NOMO-1 (cell line): ENCODE results near the gene PARP2.
"Not testable (repeated sequence)": the region's sequence is repeated elsewhere in the genome, so short reads cannot be mapped to it uniquely, and the experiment has no call there.

Source experiments
- DNase-seq, 2 experiments: peaks; one replicate each; lab custom pipeline; 2025; ENCODE audit not compliant: unreplicated experiment in 2 of 2; lab: John Stamatoyannopoulos, UW

The PARP2 gene

GRCh38 chr14:20343092-20343861 lies at the start of gene PARP2:
Gene PARP2 (plus strand): TSS chr14:20343635. CDS start chr14:20343642, 7 bp downstream.
- peak; percentile 97 to 99 for DNase-seq

GRCh38 chr14:20294636-20295035 lies 48.8 kb upstream of the PARP2 start:
- no peak for DNase-seq

GRCh38 chr14:20295067-20295466 lies 48.4 kb upstream of the PARP2 start:
- DNase-seq: peak; percentile 21 to 70

GRCh38 chr14:20302042-20302755 lies 41.2 kb upstream of the PARP2 start:
- no peak for DNase-seq

GRCh38 chr14:20305265-20306078 lies 38.0 kb upstream of the PARP2 start, which contains the start of gene TTC5:
Gene TTC5 (minus strand): TSS chr14:20305951. CDS start chr14:20305937, 14 bp downstream.
- DNase-seq: peak; percentile 86 to 87

GRCh38 chr14:20306079-20306423 lies 37.4 kb upstream of the PARP2 start:
- DNase-seq: no peak

- DNase-seq: no peak
These were observed 29.4 kb upstream of the PARP2 start for GRCh38 chr14:20314026-20314425.

GRCh38 chr14:20317720-20318119 lies 25.7 kb upstream of the PARP2 start:
- DNase-seq: no peak

- peak in 1 of 2 experiments; percentile 69 for DNase-seq
These were observed 16.2 kb upstream of the PARP2 start for GRCh38 chr14:20327005-20327869.

GRCh38 chr14:20328705-20329104 lies 14.7 kb upstream of the PARP2 start:
- DNase-seq: no peak

- DNase-seq: no peak
These were observed 14.1 kb upstream of the PARP2 start for GRCh38 chr14:20329355-20329754.

GRCh38 chr14:20331053-20331613 lies 12.3 kb upstream of the PARP2 start:
- DNase-seq: no peak

GRCh38 chr14:20332431-20332787 lies 11.0 kb upstream of the PARP2 start:
- no peak for DNase-seq

GRCh38 chr14:20332788-20333493 lies 10.5 kb upstream of the PARP2 start, which contains the start of gene CCNB1IP1:
Gene CCNB1IP1 (minus strand): TSS chr14:20333279. CDS start chr14:20316523, 16,756 bp downstream.
- peak; percentile 63 to 75 for DNase-seq

- DNase-seq: no peak
These were observed 10.0 kb upstream of the PARP2 start for GRCh38 chr14:20333494-20333841.

- DNase-seq: no peak
These were observed 9.4 kb upstream of the PARP2 start for GRCh38 chr14:20334017-20334416.

GRCh38 chr14:20341032-20341431 lies 2.4 kb upstream of the PARP2 start:
- not testable (repeated sequence) for DNase-seq

- DNase-seq: no peak
These were observed 1.8 kb upstream of the PARP2 start for GRCh38 chr14:20341646-20342045.

GRCh38 chr14:20343862-20344220 lies 406 bp downstream of the PARP2 start:
- peak in 1 of 2 experiments; percentile 45 for DNase-seq
